ENCODE data around the gene NAV2. TPM values are rescaled to one million over a fixed set of nuclear protein-coding genes. Genes with fewer than 3 reads are reported as not detected.

NAV2 gene
- total RNA-seq, 2 experiments from 2014 or later = 0.23 to 0.36 TPM

GRCh38 chr11:19873730-19874129 is 161.1 kb downstream of the NAV2 start:
- CTCF ChIA-PET = no interaction called here

GRCh38 chr11:19874266-19874665 is 161.6 kb downstream of the NAV2 start:
- H3K4me1 Mint-ChIP-seq (ENCODE audit: low read depth) = no peaks in the 10 kb centered on the region
- DNase-seq = no peak
- intact Hi-C loops (cut with micrococcal nuclease) = no loop called here
- ChIA-PET POLR2A (no interaction called here), CTCF (no interaction called here)
- no peak for TF ChIP-seq CTCF (IDR thresholded peaks at IDR 0.05)
- H3K27me3 Mint-ChIP-seq = peaks cover 3% of the 10 kb centered on the region
- no peaks in the 10 kb centered on the region for H3K36me3 Mint-ChIP-seq (ENCODE audit: low read depth)
- no peak for ATAC-seq
- no peak overlapping the region for H3K27ac Mint-ChIP-seq
- H3K9me3 Mint-ChIP-seq = no peaks in the 10 kb centered on the region
- no peak overlapping the region for H3K4me3 Mint-ChIP-seq

More at GRCh38 chr11:19873730-19874129, 161.1 kb downstream of the NAV2 start:
- H3K4me1 Mint-ChIP-seq (ENCODE audit: low read depth) = no peaks in the 10 kb centered on the region
- H3K27ac Mint-ChIP-seq = no peak overlapping the region
- intact Hi-C loops (cut with micrococcal nuclease) = no loop called here
- no peaks in the 10 kb centered on the region for H3K9me3 Mint-ChIP-seq
- POLR2A ChIA-PET = no interaction called here
- no peak for TF ChIP-seq CTCF (IDR thresholded peaks at IDR 0.05)
- H3K36me3 Mint-ChIP-seq (ENCODE audit: low read depth) = no peaks in the 10 kb centered on the region
- peaks cover 3% of the 10 kb centered on the region for H3K27me3 Mint-ChIP-seq
- ATAC-seq = no peak
- no peak overlapping the region for H3K4me3 Mint-ChIP-seq
- no peak for DNase-seq

DNA sequence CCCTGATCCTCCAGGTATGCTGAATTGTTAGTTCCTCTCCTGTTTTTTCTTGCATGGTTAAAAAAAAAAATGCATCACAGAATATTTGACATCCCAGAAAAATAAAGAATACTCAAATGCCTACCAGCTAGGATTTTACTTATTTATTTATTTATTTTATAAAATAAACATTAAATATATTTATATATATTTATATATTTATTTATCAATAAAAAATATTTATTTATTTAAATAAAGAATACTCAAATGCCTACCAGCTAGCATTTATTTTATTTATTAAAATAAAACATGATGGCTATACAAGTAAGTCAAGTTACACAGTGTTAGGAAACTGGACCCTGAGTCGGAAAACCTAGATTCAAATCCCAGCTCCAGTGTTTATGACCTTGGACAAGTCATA is 164.1 kb downstream of the NAV2 start:
- Mint-ChIP-seq H3K36me3 (ENCODE audit: low read depth) (no peaks in the 10 kb centered on the region), H3K9me3 (no peaks in the 10 kb centered on the region), H3K4me3 (no peak overlapping the region), H3K27ac (no peak overlapping the region), H3K27me3 (peaks cover 3% of the 10 kb centered on the region), H3K4me1 (ENCODE audit: low read depth) (no peaks in the 10 kb centered on the region)
- intact Hi-C loops (cut with micrococcal nuclease) = no loop called here
- ChIA-PET POLR2A (no interaction called here), CTCF (interaction anchor here (1.6 kb wide), 1 partner anchor 800 kb away, joined by 3 read pairs; no protein-coding TSS in a partner anchor)
- ATAC-seq = no peak
- no peak for TF ChIP-seq CTCF (IDR thresholded peaks at IDR 0.05)
- DNase-seq = no peak

- no peak for DNase-seq
- H3K27me3 Mint-ChIP-seq = no peaks in the 10 kb centered on the region
Observed at GRCh38 chr11:19878520-19878919, 165.9 kb downstream of the NAV2 start.

More at GRCh38 chr11:19878520-19878919, 165.9 kb downstream of the NAV2 start:
- no peak overlapping the region for H3K27ac Mint-ChIP-seq
- no peaks in the 10 kb centered on the region for H3K4me1 Mint-ChIP-seq (ENCODE audit: low read depth)
- ChIA-PET POLR2A (no interaction called here), CTCF (interaction anchor here (1.1 kb wide), 1 partner anchor 71 kb away, joined by 3 read pairs; no protein-coding TSS in a partner anchor)
- H3K4me3 Mint-ChIP-seq = no peak overlapping the region
- H3K9me3 Mint-ChIP-seq = no peaks in the 10 kb centered on the region
- TF ChIP-seq CTCF (IDR thresholded peaks at IDR 0.05) = no peak
- no peaks in the 10 kb centered on the region for H3K36me3 Mint-ChIP-seq (ENCODE audit: low read depth)
- intact Hi-C loops (cut with micrococcal nuclease) = no loop called here
- ATAC-seq = no peak
